ENCODE measurements around the gene FAM222A. TPM values are rescaled to one million over a fixed set of nuclear protein-coding genes. Genes with fewer than 3 reads are reported as not detected.

The FAM222A gene
- total RNA-seq, 1 experiment from 2014 or later: 3.7 TPM

DNA sequence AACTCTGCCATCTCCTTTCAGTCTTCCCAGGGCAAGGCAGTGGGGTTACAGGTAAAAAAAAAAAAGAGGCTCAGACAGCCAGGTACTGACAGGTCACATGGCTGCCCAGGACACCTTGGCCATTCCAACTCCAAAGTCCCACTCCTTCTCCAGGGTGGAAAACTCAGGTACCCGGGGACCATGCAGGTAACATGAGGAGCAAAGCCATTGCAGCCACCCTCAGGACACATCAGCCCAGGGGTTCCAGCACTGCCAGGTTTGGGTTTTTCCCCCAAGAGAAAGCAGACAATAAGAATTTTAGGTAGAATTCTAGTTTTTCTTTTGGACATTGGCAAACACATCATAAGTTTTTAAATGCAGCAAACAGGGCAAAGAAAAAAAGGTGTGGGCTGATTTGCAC, 15.3 kb downstream of the FAM222A start:
- RAD21 ChIA-PET (ENCODE audit: low non-redundant PET in 1 of 2, low total read pairs in 2 of 2, uncharacterized antibody in 2 of 2, unreplicated experiment in 2 of 2): no interaction called here
- DNase-seq (ENCODE audit: low read depth, low spot score) (no peak), ATAC-seq (no peak)
- Histone ChIP-seq H3K36me3 (ENCODE audit: control insufficient read depth in 1 of 2, insufficient read depth in 2 of 2, low read length in 2 of 2) (no peaks in the 10 kb centered on the region), H3K79me2 (ENCODE audit: insufficient read depth, low read length) (no peaks in the 10 kb centered on the region), H3K27me3 (ENCODE audit: insufficient read depth, low read length) (no peaks in the 10 kb centered on the region), H4K20me1 (ENCODE audit: insufficient read depth) (no peaks in the 10 kb centered on the region), H3K4me3 (replicated peaks in 1 of 2; ENCODE audit: low read depth in 1 of 2, low read length in 2 of 2) (no peak overlapping the region), H3K27ac (ENCODE audit: low read depth, low read length) (no peak overlapping the region), H3K4me2 (ENCODE audit: low read length) (no peak overlapping the region), H3K9ac (ENCODE audit: low read length) (no peak overlapping the region), H3K9me3 (ENCODE audit: control insufficient read depth in 1 of 2, insufficient read depth in 1 of 2, low read depth in 1 of 2, low read length in 2 of 2) (no peaks in the 10 kb centered on the region), H2AFZ (ENCODE audit: low read depth, low read length, poor library complexity, severe bottlenecking) (no peak overlapping the region), H3K9me2 (ENCODE audit: insufficient read depth) (no peaks in the 10 kb centered on the region), H3K4me1 (ENCODE audit: control insufficient read depth in 1 of 2, insufficient read depth in 2 of 2, low read length in 2 of 2) (no peaks in the 10 kb centered on the region)
- POLR2A ChIA-PET: no interaction called here
- TF ChIP-seq SRF (IDR thresholded peaks at IDR 0.05; ENCODE audit: low read depth): no peak
- no peak for TF ChIP-seq EZH2phosphoT487 (IDR thresholded peaks at IDR 0.05; ENCODE audit: borderline replicate concordance)
- no peak for TF ChIP-seq YY1 (IDR thresholded peaks at IDR 0.05; ENCODE audit: extremely low read depth, insufficient replicate concordance, low read depth, low read length)
- no peak for TF ChIP-seq RAD21 (IDR thresholded peaks at IDR 0.05; ENCODE audit: low read depth)
- TF ChIP-seq, protein P1, sequence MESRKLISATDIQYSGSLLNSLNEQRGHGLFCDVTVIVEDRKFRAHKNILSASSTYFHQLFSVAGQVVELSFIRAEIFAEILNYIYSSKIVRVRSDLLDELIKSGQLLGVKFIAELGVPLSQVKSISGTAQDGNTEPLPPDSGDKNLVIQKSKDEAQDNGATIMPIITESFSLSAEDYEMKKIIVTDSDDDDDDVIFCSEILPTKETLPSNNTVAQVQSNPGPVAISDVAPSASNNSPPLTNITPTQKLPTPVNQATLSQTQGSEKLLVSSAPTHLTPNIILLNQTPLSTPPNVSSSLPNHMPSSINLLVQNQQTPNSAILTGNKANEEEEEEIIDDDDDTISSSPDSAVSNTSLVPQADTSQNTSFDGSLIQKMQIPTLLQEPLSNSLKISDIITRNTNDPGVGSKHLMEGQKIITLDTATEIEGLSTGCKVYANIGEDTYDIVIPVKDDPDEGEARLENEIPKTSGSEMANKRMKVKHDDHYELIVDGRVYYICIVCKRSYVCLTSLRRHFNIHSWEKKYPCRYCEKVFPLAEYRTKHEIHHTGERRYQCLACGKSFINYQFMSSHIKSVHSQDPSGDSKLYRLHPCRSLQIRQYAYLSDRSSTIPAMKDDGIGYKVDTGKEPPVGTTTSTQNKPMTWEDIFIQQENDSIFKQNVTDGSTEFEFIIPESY (IDR thresholded peaks at IDR 0.05; ENCODE audit: extremely low read depth, insufficient replicate concordance, low read length): no peak
- no peak for TF ChIP-seq SP1 (IDR thresholded peaks at IDR 0.05; ENCODE audit: low read depth)
- CTCF ChIA-PET: no interaction called here
- BruUV-seq (replicated peaks): no TSS peak
- intact Hi-C loops (cut with micrococcal nuclease): no loop called here

DNA sequence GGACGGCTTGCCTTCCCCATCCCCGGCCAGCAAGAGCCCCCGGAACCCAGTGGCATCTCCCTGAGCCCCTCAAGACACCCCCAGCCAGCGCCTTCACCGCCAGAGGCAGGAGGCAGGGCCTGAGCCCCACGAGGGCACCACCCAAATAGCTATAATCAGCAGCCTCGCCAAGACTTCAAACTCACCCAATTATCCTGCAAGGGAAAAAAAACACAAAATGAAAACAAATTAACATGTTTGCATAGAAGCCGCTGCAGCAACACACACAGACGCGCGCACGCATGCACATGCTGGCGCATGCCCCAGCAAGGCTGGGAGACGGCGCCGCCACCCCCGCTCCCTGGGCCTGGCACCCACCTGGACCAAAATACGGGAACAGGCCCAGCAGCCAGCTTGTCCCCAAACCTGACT, 15.8 kb downstream of the FAM222A start:
- H3K9ac ChIP-seq (ENCODE audit: low read length): no peak overlapping the region
- H3K36me3 ChIP-seq (ENCODE audit: control insufficient read depth in 1 of 2, insufficient read depth in 2 of 2, low read length in 2 of 2): no peaks in the 10 kb centered on the region
- no peaks in the 10 kb centered on the region for H4K20me1 ChIP-seq (ENCODE audit: insufficient read depth)
- H2AFZ ChIP-seq (ENCODE audit: low read depth, low read length, poor library complexity, severe bottlenecking): no peak overlapping the region
- H3K79me2 ChIP-seq (ENCODE audit: insufficient read depth, low read length): no peaks in the 10 kb centered on the region
- DNase-seq (ENCODE audit: low read depth, low spot score) (no peak), ATAC-seq (no peak)
- H3K4me2 ChIP-seq (ENCODE audit: low read length): no peak overlapping the region
- no peaks in the 10 kb centered on the region for H3K9me3 ChIP-seq (ENCODE audit: control insufficient read depth in 1 of 2, insufficient read depth in 1 of 2, low read depth in 1 of 2, low read length in 2 of 2)
- ChIA-PET CTCF (no interaction called here), RAD21 (ENCODE audit: low non-redundant PET in 1 of 2, low total read pairs in 2 of 2, uncharacterized antibody in 2 of 2, unreplicated experiment in 2 of 2) (no interaction called here), POLR2A (no interaction called here)
- intact Hi-C loops (cut with micrococcal nuclease): no loop called here
- no peak overlapping the region for H3K4me3 ChIP-seq (replicated peaks in 1 of 2; ENCODE audit: low read depth in 1 of 2, low read length in 2 of 2)
- H3K4me1 ChIP-seq (ENCODE audit: control insufficient read depth in 1 of 2, insufficient read depth in 2 of 2, low read length in 2 of 2): no peaks in the 10 kb centered on the region
- no peak overlapping the region for H3K27ac ChIP-seq (ENCODE audit: low read depth, low read length)
- H3K9me2 ChIP-seq (ENCODE audit: insufficient read depth): no peaks in the 10 kb centered on the region
- no TSS peak for BruUV-seq (replicated peaks)
- H3K27me3 ChIP-seq (ENCODE audit: insufficient read depth, low read length): no peaks in the 10 kb centered on the region
- TF ChIP-seq SRF (IDR thresholded peaks at IDR 0.05; ENCODE audit: low read depth): no peak
- TF ChIP-seq ZNF274 (IDR thresholded peaks at IDR 0.05; ENCODE audit: low read depth, low read length): no peak
- no peak for TF ChIP-seq POLR2AphosphoS5 (IDR thresholded peaks at IDR 0.05; ENCODE audit: low read depth, low read length)
- TF ChIP-seq, protein P2, sequence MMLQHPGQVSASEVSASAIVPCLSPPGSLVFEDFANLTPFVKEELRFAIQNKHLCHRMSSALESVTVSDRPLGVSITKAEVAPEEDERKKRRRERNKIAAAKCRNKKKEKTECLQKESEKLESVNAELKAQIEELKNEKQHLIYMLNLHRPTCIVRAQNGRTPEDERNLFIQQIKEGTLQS (IDR thresholded peaks at IDR 0.05): no peak
- TF ChIP-seq, protein P1 (IDR thresholded peaks at IDR 0.05; ENCODE audit: extremely low read depth, insufficient replicate concordance, low read length): no peak
- no peak for TF ChIP-seq TCF7L2 (IDR thresholded peaks at IDR 0.05; ENCODE audit: borderline replicate concordance, extremely low read depth, insufficient read depth, insufficient read length)
- no peak for TF ChIP-seq ELF1 (IDR thresholded peaks at IDR 0.05; ENCODE audit: borderline replicate concordance, low read depth)
- TF ChIP-seq YY1 (IDR thresholded peaks at IDR 0.05; ENCODE audit: extremely low read depth, insufficient replicate concordance, low read depth, low read length): no peak
